ENCODE data around the gene BCL6B. TPM values are rescaled to one million over a fixed set of nuclear protein-coding genes. Genes with fewer than 3 reads are reported as not detected.
A peak's percentile ranks its signal among the peaks of the same experiment; 100 is the strongest.

BCL6B gene
- total RNA-seq, 2 donors from 2014 or later: 0.73 to 1.1 TPM

- peaks cover 12% of the 10 kb centered on the region for H3K9me3 Mint-ChIP-seq
- no peak overlapping the region for H3K27ac Mint-ChIP-seq
- ATAC-seq (no peak), DNase-seq (ENCODE audit: low spot score) (no peak)
- H3K4me1 Mint-ChIP-seq (ENCODE audit: low read depth in 2 of 2): peaks cover 0 to 2% of the 10 kb centered on the region in 2 donors
- no peak overlapping the region for H3K4me3 Mint-ChIP-seq
- H3K36me3 Mint-ChIP-seq: peaks cover 10% of the 10 kb centered on the region
- H3K27me3 Mint-ChIP-seq: peaks cover 4 to 14% of the 10 kb centered on the region in 2 donors
These were observed 44.3 kb downstream of the BCL6B start for GRCh38 chr17:7067198-7067597.

GRCh38 chr17:7068268-7068667 is 45.4 kb downstream of the BCL6B start:
- DNase-seq (ENCODE audit: low spot score): no peak
- Mint-ChIP-seq H3K4me1 (ENCODE audit: low read depth in 2 of 2) (peaks cover 0 to 2% of the 10 kb centered on the region in 2 donors), H3K27ac (no peak overlapping the region), H3K9me3 (peaks cover 12% of the 10 kb centered on the region), H3K4me3 (no peak overlapping the region), H3K36me3 (peaks cover 10% of the 10 kb centered on the region), H3K27me3 (peaks cover 4 to 8% of the 10 kb centered on the region in 2 donors)
- no peak for ATAC-seq

- no peak for DNase-seq (ENCODE audit: low spot score)
- peaks cover 0 to 3% of the 10 kb centered on the region in 2 donors for H3K4me1 Mint-ChIP-seq (ENCODE audit: low read depth in 2 of 2)
- no peaks in the 10 kb centered on the region for H3K27me3 Mint-ChIP-seq
- peaks cover 12% of the 10 kb centered on the region for H3K9me3 Mint-ChIP-seq
- peaks cover 10% of the 10 kb centered on the region for H3K36me3 Mint-ChIP-seq
- no peak overlapping the region for H3K27ac Mint-ChIP-seq
- ATAC-seq: peak in 1 of 2 donors; percentile 13
- no peak overlapping the region for H3K4me3 Mint-ChIP-seq
These were observed 47.9 kb downstream of the BCL6B start for GRCh38 chr17:7070712-7071111.

- H3K9me3 Mint-ChIP-seq: peaks cover 9% of the 10 kb centered on the region
- DNase-seq (ENCODE audit: low spot score) (no peak), ATAC-seq (no peak)
- H3K4me3 Mint-ChIP-seq: no peak overlapping the region
- no peaks in the 10 kb centered on the region for H3K27me3 Mint-ChIP-seq
- no peak overlapping the region for H3K27ac Mint-ChIP-seq
- peaks cover 10% of the 10 kb centered on the region for H3K36me3 Mint-ChIP-seq
- H3K4me1 Mint-ChIP-seq (ENCODE audit: low read depth in 2 of 2): peaks cover 4 to 7% of the 10 kb centered on the region in 2 donors
These were observed 49.6 kb downstream of the BCL6B start for GRCh38 chr17:7072406-7072805.

GRCh38 chr17:7074931-7075330 is 52.1 kb downstream of the BCL6B start:
- ATAC-seq: no peak
- no peak for DNase-seq (ENCODE audit: low spot score)
- H3K4me1 Mint-ChIP-seq (ENCODE audit: low read depth in 2 of 2): peaks cover 4 to 13% of the 10 kb centered on the region in 2 donors
- H3K27ac Mint-ChIP-seq: no peak overlapping the region
- no peaks in the 10 kb centered on the region for H3K27me3 Mint-ChIP-seq
- no peaks in the 10 kb centered on the region for H3K36me3 Mint-ChIP-seq
- H3K4me3 Mint-ChIP-seq: no peak overlapping the region
- no peaks in the 10 kb centered on the region for H3K9me3 Mint-ChIP-seq

- Mint-ChIP-seq H3K4me1 (ENCODE audit: low read depth in 2 of 2) (peaks cover 21 to 30% of the 10 kb centered on the region in 2 donors), H3K4me3 (no peak overlapping the region), H3K9me3 (no peaks in the 10 kb centered on the region), H3K36me3 (no peaks in the 10 kb centered on the region), H3K27me3 (no peaks in the 10 kb centered on the region), H3K27ac (no peak overlapping the region)
- DNase-seq (ENCODE audit: low spot score) (no peak), ATAC-seq (no peak)
These were observed 55.2 kb downstream of the BCL6B start for GRCh38 chr17:7077911-7078546.

- H3K27ac Mint-ChIP-seq: no peak overlapping the region
- H3K4me1 Mint-ChIP-seq (ENCODE audit: low read depth in 2 of 2): peaks cover 26 to 34% of the 10 kb centered on the region in 2 donors
- DNase-seq (ENCODE audit: low spot score): no peak
- no peak overlapping the region for H3K4me3 Mint-ChIP-seq
- no peaks in the 10 kb centered on the region for H3K9me3 Mint-ChIP-seq
- ATAC-seq: no peak
- H3K36me3 Mint-ChIP-seq: no peaks in the 10 kb centered on the region
- H3K27me3 Mint-ChIP-seq: no peaks in the 10 kb centered on the region
These were observed 55.9 kb downstream of the BCL6B start for GRCh38 chr17:7078711-7079110.

Other genes starting within 250 kb of the BCL6B start
- gene FBXO39, start 246.8 kb upstream of the BCL6B start, total RNA-seq: under 1 TPM; 0.42 to 0.55 TPM
- gene TEKT1, start 191.3 kb upstream of the BCL6B start, total RNA-seq: not detected
- not detected for gene ALOX12, start 27.0 kb upstream of the BCL6B start, total RNA-seq
- gene RNASEK, start 10.4 kb upstream of the BCL6B start, total RNA-seq: 100 to 1,000 TPM; 206 to 224 TPM
- 10 to 100 TPM; 11.7 to 19.1 TPM for gene SLC16A13, start 13.0 kb downstream of the BCL6B start, total RNA-seq
- gene SLC16A11, start 21.0 kb downstream of the BCL6B start, total RNA-seq: 1 to 10 TPM; 1.2 to 1.7 TPM
- gene CLEC10A, start 57.2 kb downstream of the BCL6B start, total RNA-seq: not detected
- gene ASGR2, start 91.8 kb downstream of the BCL6B start, total RNA-seq: under 1 TPM in 1 of 2 donors, not detected in 1; 0.33 TPM
- under 1 TPM in 1 of 2 donors, not detected in 1; 0.95 TPM for gene ASGR1, start 156.3 kb downstream of the BCL6B start, total RNA-seq
- gene DLG4, start 196.8 kb downstream of the BCL6B start, total RNA-seq: 1 to 10 TPM; 3.3 to 8.3 TPM
- gene ACADVL, start 196.9 kb downstream of the BCL6B start, total RNA-seq: 100 to 1,000 TPM; 651 to 710 TPM
- 10 to 100 TPM; 35.1 to 61.6 TPM for gene DVL2, start 211.5 kb downstream of the BCL6B start, total RNA-seq
- 10 to 100 TPM; 40.1 to 55.2 TPM for gene PHF23, start 216.4 kb downstream of the BCL6B start, total RNA-seq
- gene GABARAP, start 219.4 kb downstream of the BCL6B start, total RNA-seq: 100 to 1,000 TPM; 197 to 277 TPM
- gene CTDNEP1, start 228.7 kb downstream of the BCL6B start, total RNA-seq: 100 to 1,000 TPM; 145 to 165 TPM
- 10 to 100 TPM; 43.5 to 70.5 TPM for gene ELP5, start 229.2 kb downstream of the BCL6B start, total RNA-seq
- 1 to 10 TPM in 1 of 2 donors, under 1 TPM in 1; 0.73 to 1.1 TPM for gene CLDN7, start 239.4 kb downstream of the BCL6B start, total RNA-seq